GM20000 (cell line): ENCODE data around the gene TYK2.
"Not testable (repeated sequence)": the region's sequence is repeated elsewhere in the genome, so short reads cannot be mapped to it uniquely, and the experiment has no call there.

Experiments used
- DNase-seq: peaks from one replicate; pipeline ENCODE4 v3.0.0; 2012; ENCODE audit warnings: low spot score
- TF ChIP-seq, protein P1 (sequence below): IDR thresholded peaks from 2 replicates; pipeline ENCODE4 v1.5.1; 2012; ENCODE audit warnings: mild to moderate bottlenecking, control low read depth; ENCODE audit errors: extremely low read depth, missing control alignments

The TYK2 gene

DNA sequence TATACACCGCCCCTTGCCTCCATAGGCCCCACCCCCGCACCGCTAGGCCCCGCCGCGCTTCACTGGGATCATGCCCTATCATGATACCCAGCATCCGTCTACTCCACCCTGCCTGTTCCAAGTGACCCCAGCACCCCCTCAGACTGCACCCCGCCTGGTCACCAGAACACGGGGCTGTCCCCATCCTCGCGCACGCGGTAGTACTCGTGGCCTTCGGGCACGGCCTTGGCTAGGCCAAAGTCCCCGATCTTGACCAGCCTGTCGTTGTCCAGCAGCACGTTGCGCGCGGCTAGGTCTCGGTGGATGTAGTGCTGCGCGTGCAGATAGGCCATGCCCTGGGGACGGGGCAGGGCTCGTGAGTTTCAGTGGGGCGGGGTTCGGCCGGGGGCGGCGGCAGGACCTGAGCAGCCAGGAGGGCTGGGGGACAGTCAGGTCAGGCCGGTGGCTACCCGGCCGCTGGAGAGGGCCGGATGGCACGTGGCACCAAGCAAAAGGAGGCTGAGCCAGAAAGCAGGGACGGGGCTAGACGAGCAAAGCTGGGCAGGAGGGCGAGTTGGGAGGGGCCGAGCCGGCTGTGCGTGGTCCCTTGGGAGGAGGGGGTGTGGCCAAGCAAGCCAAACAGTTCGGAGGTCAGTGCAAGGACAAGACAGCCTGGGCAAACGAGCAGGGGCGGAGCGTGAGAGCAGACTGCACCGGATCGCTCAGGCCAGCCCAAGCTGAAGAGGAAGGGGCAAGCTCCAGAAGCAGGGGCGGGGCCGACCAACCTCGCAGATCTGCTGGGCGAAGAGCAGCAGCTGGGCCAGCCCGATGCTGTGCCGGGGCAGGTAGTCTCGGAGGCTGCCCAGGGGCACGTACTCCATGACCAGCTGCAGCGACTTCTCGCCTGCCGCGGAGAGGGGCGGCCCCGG lies 27.4 kb downstream of the TYK2 start:
- TF ChIP-seq, protein P1, sequence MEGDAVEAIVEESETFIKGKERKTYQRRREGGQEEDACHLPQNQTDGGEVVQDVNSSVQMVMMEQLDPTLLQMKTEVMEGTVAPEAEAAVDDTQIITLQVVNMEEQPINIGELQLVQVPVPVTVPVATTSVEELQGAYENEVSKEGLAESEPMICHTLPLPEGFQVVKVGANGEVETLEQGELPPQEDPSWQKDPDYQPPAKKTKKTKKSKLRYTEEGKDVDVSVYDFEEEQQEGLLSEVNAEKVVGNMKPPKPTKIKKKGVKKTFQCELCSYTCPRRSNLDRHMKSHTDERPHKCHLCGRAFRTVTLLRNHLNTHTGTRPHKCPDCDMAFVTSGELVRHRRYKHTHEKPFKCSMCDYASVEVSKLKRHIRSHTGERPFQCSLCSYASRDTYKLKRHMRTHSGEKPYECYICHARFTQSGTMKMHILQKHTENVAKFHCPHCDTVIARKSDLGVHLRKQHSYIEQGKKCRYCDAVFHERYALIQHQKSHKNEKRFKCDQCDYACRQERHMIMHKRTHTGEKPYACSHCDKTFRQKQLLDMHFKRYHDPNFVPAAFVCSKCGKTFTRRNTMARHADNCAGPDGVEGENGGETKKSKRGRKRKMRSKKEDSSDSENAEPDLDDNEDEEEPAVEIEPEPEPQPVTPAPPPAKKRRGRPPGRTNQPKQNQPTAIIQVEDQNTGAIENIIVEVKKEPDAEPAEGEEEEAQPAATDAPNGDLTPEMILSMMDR, result no peak
- DNase-seq, result no peak

DNA sequence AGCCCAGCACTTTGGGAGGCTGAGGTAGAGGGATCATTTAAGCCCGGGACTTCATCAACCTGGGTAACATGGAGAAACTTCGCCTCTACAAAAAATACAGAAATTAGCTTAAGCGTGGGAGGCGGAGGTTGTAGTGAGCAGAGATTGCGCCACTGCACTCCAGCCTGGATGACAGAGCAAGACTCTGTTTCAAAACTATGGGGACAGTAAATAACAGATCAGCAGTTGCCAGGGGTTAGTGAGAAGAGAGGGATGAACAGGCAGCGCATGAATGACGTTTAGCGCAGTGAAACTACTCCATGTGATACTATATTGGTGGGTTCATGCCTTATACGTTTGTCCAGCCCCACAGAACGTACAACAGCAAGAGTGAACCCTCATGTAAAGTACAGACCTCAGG lies 33.9 kb downstream of the TYK2 start:
- DNase-seq, result no peak
- TF ChIP-seq, protein P1, result no peak

DNA sequence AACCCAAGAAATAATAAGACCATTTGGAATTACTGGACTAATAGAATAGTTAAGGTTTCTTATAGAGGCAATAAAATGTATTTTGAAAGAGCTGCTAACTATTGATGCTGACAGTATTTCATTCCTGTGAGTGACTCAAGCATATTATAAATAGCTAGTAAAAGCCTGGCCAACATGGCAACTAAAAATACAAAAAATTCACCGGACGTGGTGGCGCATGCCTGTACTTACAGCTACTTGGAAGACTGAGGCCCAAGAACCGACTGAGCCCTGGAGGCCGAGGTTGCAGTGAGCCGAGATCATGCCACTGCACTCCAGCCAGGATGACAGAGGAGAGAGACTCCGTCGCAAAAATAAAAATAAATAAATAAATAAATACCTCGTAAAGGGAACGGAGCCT lies 35.6 kb downstream of the TYK2 start:
- TF ChIP-seq, protein P1, result no peak
- DNase-seq, result no peak

DNA sequence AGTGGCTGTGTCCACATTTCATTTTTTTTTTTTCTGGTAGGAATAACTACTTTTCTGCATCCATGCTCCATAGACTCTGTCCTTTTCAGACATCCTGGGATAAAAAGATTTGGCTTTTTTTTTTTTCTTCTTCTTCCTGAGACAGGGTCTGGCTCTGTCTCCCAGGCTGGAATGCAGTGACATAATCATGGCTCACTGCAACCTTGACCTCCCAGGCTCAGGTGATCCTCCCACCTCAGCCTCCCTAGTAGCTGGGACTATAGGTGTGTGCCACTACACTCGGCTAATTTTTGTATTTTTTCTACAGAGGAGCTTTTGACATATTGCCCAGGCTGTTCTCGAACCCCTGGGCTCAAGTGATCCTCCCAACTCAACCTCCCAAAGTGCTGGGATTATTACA lies 36.9 kb downstream of the TYK2 start:
- DNase-seq, result no peak
- TF ChIP-seq, protein P1, result no peak

DNA sequence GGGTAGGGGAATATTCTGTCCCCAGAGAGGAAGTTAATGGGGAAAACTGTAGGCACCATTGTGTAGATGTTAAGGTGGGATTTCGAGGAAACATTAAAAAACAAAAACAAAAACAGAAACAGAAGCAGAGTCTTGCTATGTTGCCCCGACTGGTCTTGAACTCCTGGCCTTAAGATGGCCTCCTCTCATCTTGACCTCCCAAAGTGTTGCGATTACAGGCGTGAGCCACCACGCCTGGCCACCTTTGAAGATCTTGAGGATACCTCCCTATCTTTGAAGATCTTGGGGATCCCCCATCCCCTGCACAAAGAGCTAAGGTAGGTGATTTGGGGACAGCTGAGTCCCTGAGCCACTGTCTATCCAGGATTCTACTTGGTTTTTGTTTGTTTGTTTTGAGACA lies 40.4 kb downstream of the TYK2 start:
- TF ChIP-seq, protein P1, result no peak
- DNase-seq, result no peak

DNA sequence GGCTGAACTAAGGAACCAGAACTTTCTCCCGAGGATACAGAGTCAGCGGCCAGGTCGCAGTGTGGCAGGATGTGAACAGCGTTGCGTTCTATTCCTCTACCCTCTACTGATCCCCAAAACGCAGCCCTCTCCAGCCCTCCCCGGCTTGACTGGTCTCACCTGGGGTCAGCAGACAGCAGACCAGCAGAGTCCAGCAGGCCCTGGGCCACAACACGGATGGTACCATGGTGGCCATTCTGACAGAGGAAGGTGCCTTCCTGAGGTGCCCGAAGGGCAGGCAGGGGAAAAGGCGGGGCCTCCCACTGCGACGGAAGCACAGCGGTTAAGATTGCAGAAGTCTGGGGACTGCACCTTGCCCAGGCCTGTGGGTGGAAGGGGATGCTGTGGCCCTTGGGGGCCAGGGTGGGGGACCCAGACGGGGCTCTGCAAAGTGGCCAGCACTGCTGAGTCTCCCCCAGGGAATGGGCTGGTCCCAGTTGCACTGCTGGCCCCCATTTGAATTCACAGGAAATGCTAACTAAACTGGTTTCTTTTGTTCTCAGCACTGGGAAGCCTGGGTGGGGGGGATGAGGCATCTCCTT lies 40.9 kb downstream of the TYK2 start, which contains the start of gene ICAM3:
ICAM3 (minus strand) TSS at position 245 of the 581 bp plus-strand sequence; CDS start at position 235, 10 bp downstream.
- TF ChIP-seq, protein P1, result no peak
- peak; percentile 72 for DNase-seq

DNA sequence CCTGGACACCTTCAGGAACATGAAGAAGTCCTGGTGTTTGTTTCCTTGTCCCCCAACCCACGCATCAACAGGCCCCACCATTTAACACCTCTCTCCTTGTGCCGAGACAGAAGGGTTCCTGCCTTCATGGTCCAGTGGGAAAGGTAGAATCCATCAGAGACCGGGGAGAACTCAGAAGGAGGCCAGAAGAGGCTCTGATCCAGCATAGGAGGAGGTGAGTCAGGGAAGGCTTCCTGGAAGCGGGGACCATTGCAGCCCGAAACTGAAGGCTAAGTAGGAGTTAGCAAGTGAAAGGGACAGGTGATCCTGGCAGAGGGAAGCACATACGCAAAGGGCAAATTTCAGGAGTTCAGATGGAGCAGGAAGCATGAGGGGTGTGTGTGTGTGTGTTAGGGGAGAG lies 41.4 kb downstream of the TYK2 start:
- DNase-seq, result no peak

DNA sequence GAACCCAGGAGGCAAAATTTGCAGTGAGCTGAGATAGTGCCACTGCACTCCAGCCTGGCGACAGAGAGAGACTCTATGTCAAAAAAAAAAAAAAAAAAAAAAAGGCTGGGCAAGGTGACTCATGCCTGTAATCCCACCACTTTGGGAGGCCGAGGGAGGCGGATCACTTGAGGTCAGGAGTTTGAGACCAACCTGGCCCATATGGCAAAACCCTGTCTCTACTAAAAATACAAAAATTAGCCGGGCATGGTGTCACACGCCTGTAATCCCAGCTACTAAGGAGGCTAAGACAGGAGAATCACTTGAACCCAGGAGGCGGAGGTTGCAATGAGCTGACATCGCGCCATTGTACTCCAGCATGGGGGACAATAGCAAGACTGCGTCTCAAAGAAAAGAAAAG lies 43.6 kb downstream of the TYK2 start:
- DNase-seq, result not testable (repeated sequence)

More for the DNA sequence above, 41.4 kb downstream of the TYK2 start:
- TF ChIP-seq, protein P1, result no peak
